ENCODE measurements around the gene UBFD1. TPM values are rescaled to one million over a fixed set of nuclear protein-coding genes. Genes with fewer than 3 reads are reported as not detected.

Gene UBFD1
- total and polyA plus RNA-seq, 2 donors from 2014 or later: 20.8 to 52.8 TPM

DNA sequence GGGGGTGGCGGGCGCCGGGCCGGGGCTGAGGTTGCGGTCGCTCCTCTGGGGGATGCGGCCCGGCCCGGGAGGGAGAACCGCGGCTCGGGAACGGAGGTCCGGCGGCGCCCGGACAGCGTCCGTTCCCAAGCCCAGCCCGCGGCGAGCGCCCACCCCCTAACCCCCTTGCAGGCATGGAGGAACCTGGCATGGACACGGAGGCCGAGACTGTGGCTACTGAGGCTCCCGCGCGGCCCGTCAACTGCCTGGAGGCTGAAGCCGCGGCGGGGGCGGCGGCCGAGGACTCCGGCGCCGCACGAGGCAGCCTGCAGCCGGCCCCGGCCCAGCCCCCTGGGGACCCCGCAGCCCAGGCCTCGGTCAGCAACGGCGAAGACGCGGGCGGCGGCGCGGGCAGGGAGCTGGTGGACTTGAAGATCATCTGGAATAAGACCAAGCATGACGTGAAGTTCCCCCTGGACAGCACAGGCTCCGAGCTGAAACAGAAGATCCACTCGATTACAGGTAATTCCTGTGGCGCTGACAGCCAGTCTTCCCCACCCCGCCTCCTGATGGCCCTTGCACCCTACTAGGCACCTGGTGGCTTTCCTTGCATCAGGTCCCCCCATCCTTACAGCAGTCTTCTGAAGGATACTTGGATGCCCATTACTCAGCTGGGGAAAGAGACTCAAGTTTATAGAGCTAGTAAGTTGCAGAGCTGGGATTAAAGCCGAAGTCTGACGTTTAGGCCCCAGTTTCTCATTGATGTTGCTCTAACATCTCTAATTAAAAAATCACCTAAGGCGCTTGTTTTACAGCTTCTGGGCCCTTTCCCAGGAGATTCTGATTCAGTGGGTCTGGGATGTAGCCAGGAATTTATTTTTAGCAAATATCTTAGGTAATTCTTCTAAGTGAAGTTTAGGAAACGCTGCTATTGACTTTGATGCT lies 514 bp downstream of the UBFD1 start:
- no peak for FAIRE-seq
- Histone ChIP-seq H3K4me1 (ENCODE audit: control insufficient read depth in 2 of 3, insufficient read depth in 2 of 3, low read depth in 1 of 3, low read length in 3 of 3) (peaks cover 0 to 7% (median 3%) of the 10 kb centered on the region in 3 donors), H3K27ac (ENCODE audit: low read depth in 2 of 2, low read length in 2 of 2) (peak overlapping the region; percentile 85 to 89), H3K9me3 (ENCODE audit: control insufficient read depth in 2 of 3, insufficient read depth in 1 of 3, low read length in 3 of 3) (no peaks in the 10 kb centered on the region), H3K36me3 (ENCODE audit: control insufficient read depth in 2 of 3, insufficient read depth in 3 of 3, low read length in 3 of 3) (peaks cover 5 to 30% (median 22%) of the 10 kb centered on the region in 3 donors), H3K9ac (ENCODE audit: low read length in 3 of 3) (peak overlapping the region; percentile 60 to 78 (median 61)), H3K27me3 (ENCODE audit: control insufficient read depth, insufficient read depth, low read length) (no peaks in the 10 kb centered on the region), H3K4me3 (ENCODE audit: low read length in 3 of 3) (peak overlapping the region; percentile 75 to 90 (median 88))
- intact Hi-C loops (cut with DNase I): no loop called here
- TF ChIP-seq, protein P1, sequence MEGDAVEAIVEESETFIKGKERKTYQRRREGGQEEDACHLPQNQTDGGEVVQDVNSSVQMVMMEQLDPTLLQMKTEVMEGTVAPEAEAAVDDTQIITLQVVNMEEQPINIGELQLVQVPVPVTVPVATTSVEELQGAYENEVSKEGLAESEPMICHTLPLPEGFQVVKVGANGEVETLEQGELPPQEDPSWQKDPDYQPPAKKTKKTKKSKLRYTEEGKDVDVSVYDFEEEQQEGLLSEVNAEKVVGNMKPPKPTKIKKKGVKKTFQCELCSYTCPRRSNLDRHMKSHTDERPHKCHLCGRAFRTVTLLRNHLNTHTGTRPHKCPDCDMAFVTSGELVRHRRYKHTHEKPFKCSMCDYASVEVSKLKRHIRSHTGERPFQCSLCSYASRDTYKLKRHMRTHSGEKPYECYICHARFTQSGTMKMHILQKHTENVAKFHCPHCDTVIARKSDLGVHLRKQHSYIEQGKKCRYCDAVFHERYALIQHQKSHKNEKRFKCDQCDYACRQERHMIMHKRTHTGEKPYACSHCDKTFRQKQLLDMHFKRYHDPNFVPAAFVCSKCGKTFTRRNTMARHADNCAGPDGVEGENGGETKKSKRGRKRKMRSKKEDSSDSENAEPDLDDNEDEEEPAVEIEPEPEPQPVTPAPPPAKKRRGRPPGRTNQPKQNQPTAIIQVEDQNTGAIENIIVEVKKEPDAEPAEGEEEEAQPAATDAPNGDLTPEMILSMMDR (IDR thresholded peaks at IDR 0.05; ENCODE audit: borderline replicate concordance, extremely low read depth, insufficient read depth): no peak
- peak in 3 of 5 donors; percentile 5 to 72 (median 41) for DNase-seq

DNA sequence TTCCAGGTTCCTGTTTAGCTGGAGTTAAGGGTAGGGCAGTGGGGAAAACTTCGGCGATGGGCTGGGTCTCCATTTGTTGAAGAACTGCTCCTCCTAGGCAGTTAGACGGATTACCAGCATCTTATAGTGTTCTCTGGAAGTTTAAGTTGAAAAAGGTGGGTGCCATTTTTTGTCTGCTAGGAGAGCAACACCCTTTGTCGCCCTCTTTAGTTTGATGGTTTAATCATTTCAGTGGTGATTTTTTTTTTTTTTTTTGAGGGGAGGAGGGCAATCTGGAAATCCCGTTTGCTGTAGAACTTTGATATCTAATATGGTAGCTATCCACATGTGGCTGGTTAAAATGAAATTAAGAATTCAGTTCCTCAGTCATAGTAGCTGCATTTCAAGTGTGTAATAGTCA lies 4.1 kb downstream of the UBFD1 start:
- Histone ChIP-seq H3K9ac (ENCODE audit: low read length in 3 of 3) (no peak overlapping the region), H3K4me3 (ENCODE audit: low read length in 3 of 3) (no peak overlapping the region), H3K4me1 (ENCODE audit: control insufficient read depth in 2 of 3, insufficient read depth in 2 of 3, low read depth in 1 of 3, low read length in 3 of 3) (peaks cover 0 to 6% (median 3%) of the 10 kb centered on the region in 3 donors), H3K36me3 (ENCODE audit: control insufficient read depth in 2 of 3, insufficient read depth in 3 of 3, low read length in 3 of 3) (peaks cover 11 to 51% (median 45%) of the 10 kb centered on the region in 3 donors), H3K27ac (ENCODE audit: low read depth in 2 of 2, low read length in 2 of 2) (no peak overlapping the region), H3K27me3 (ENCODE audit: control insufficient read depth, insufficient read depth, low read length) (no peaks in the 10 kb centered on the region), H3K9me3 (ENCODE audit: control insufficient read depth in 2 of 3, insufficient read depth in 1 of 3, low read length in 3 of 3) (no peaks in the 10 kb centered on the region)
- no peak for FAIRE-seq
- TF ChIP-seq, protein P1 (IDR thresholded peaks at IDR 0.05; ENCODE audit: borderline replicate concordance, extremely low read depth, insufficient read depth): no peak
- DNase-seq: no peak
- intact Hi-C loops (cut with DNase I): loop anchor here (10.0 kb wide), 1 partner anchor 63 kb away; no protein-coding TSS in a partner anchor

GRCh38 chr16:23562505-23562904 lies 5.0 kb downstream of the UBFD1 start:
- TF ChIP-seq, protein P1 (IDR thresholded peaks at IDR 0.05; ENCODE audit: borderline replicate concordance, extremely low read depth, insufficient read depth): no peak
- intact Hi-C loops (cut with DNase I): loop anchor here (10.0 kb wide), 1 partner anchor 62 kb away; no protein-coding TSS in a partner anchor
- no peak for FAIRE-seq

More at GRCh38 chr16:23562505-23562904, 5.0 kb downstream of the UBFD1 start:
- no peak overlapping the region for H3K27ac ChIP-seq (ENCODE audit: low read depth in 2 of 2, low read length in 2 of 2)
- no peak for DNase-seq
- no peak overlapping the region for H3K9ac ChIP-seq (ENCODE audit: low read length in 3 of 3)
- peaks cover 0 to 3% (median 3%) of the 10 kb centered on the region in 3 donors for H3K4me1 ChIP-seq (ENCODE audit: control insufficient read depth in 2 of 3, insufficient read depth in 2 of 3, low read depth in 1 of 3, low read length in 3 of 3)
- H3K36me3 ChIP-seq (ENCODE audit: control insufficient read depth in 2 of 3, insufficient read depth in 3 of 3, low read length in 3 of 3): peaks cover 13 to 60% (median 52%) of the 10 kb centered on the region in 3 donors
- H3K27me3 ChIP-seq (ENCODE audit: control insufficient read depth, insufficient read depth, low read length): no peaks in the 10 kb centered on the region
- no peak overlapping the region for H3K4me3 ChIP-seq (ENCODE audit: low read length in 3 of 3)
- no peaks in the 10 kb centered on the region for H3K9me3 ChIP-seq (ENCODE audit: control insufficient read depth in 2 of 3, insufficient read depth in 1 of 3, low read length in 3 of 3)

Measured in kidney (tissue), 14 donors.